IMR-90 (cell line): ENCODE data around the gene TMEM221. TPM values are rescaled to one million over a fixed set of nuclear protein-coding genes. Genes with fewer than 3 reads are reported as not detected.

Source experiments
- ATAC-seq: fragments of 200-7000 bp; cut with Tn5 transposase; 2 replicates; pipeline ENCODE4 v1.9.1; 2020; ENCODE audit warnings: low read depth, mild to moderate bottlenecking, moderate library complexity
- BruUV-seq: library from RNA; stranded (reverse); fragments of 400-500 nt; replicated peaks from 2 replicates; lab custom pipeline; 2021; lab: Mats Ljungman, UMichigan
- CTCF ChIA-PET: fragments of 300-600 bp; formaldehyde crosslinking; extraction: SDS; loops from one replicate; lab custom pipeline; 2021; ENCODE audit warnings: antibody characterized with exemption; lab: Yijun Ruan, JAX
- POLR2A ChIA-PET: fragments of 300-600 bp; sonication (Branson Sonifier 250); formaldehyde crosslinking; loops from one replicate; lab custom pipeline; 2022; ENCODE audit warnings: antibody characterized with exemption; ENCODE audit not compliant: unreplicated experiment; lab: Charles Lee
- DNase-seq: peaks from one replicate; pipeline ENCODE4 v3.0.0; 2013
- H2AFZ ChIP-seq: replicated peaks from 2 replicates; pipeline ENCODE3; 2013; ENCODE audit warnings: low read length, mild to moderate bottlenecking; ENCODE audit not compliant: poor library complexity
- H2AK5ac ChIP-seq: 2 replicates; pipeline ENCODE4 v1.6.1; 2013; ENCODE audit warnings: low read depth, low read length, inconsistent platforms
- H2AK9ac ChIP-seq: replicated peaks from 2 replicates; pipeline ENCODE3; 2013; ENCODE audit warnings: mild to moderate bottlenecking, low read depth, low read length, moderate library complexity; ENCODE audit not compliant: poor library complexity
- H2BK120ac ChIP-seq: 2 replicates; pipeline ENCODE4 v1.6.1; 2013; ENCODE audit warnings: low read depth, low read length, inconsistent platforms
- H2BK15ac ChIP-seq: 3 replicates; pipeline ENCODE4 v1.6.1; 2013; ENCODE audit warnings: low read depth, low read length, inconsistent platforms
- H2BK20ac ChIP-seq: 2 replicates; pipeline ENCODE4 v1.6.1; 2013; ENCODE audit warnings: low read depth, mild to moderate bottlenecking, inconsistent platforms, low read length, moderate library complexity
- H2BK5ac ChIP-seq: 2 replicates; pipeline ENCODE4 v1.6.1; 2013; ENCODE audit warnings: mild to moderate bottlenecking, low read depth, low read length, inconsistent platforms; ENCODE audit not compliant: poor library complexity, severe bottlenecking
- H3K14ac ChIP-seq: replicated peaks from 2 replicates; pipeline ENCODE4 v1.6.1; 2013; ENCODE audit warnings: low read depth, low read length, inconsistent platforms
- H3K18ac ChIP-seq: 2 replicates; pipeline ENCODE4 v1.6.1; 2013; ENCODE audit warnings: low read depth, low read length, control low read depth
- H3K23ac ChIP-seq: 2 replicates; pipeline ENCODE4 v1.6.1; 2013; ENCODE audit warnings: low read depth, low read length, inconsistent platforms
- H3K27ac ChIP-seq: 2 replicates; pipeline ENCODE4 v1.5.1; 2013; ENCODE audit warnings: mild to moderate bottlenecking, control low read depth, low read length; ENCODE audit not compliant: insufficient read depth
- H3K27me3 ChIP-seq: 2 replicates; pipeline ENCODE4 v1.6.1; 2013; ENCODE audit warnings: low read length; ENCODE audit not compliant: control insufficient read depth, insufficient read depth
- H3K36me3 ChIP-seq: 2 replicates; pipeline ENCODE4 v1.6.1; 2013; ENCODE audit warnings: low read length, mixed read lengths; ENCODE audit not compliant: control insufficient read depth, insufficient read depth
- H3K4ac ChIP-seq: 2 replicates; pipeline ENCODE4 v1.6.1; 2013; ENCODE audit warnings: low read depth, low read length, inconsistent platforms
- H3K4me1 ChIP-seq: 2 replicates; pipeline ENCODE4 v1.6.1; 2013; ENCODE audit warnings: low read length, mixed read lengths; ENCODE audit not compliant: control insufficient read depth, insufficient read depth
- H3K4me2 ChIP-seq: 2 replicates; pipeline ENCODE4 v1.6.1; 2013; ENCODE audit warnings: low read depth, mild to moderate bottlenecking, control low read depth, low read length, moderate library complexity
- H3K4me3 ChIP-seq: 2 replicates; pipeline ENCODE4 v1.5.1; 2013; ENCODE audit warnings: low read depth, mild to moderate bottlenecking, control low read depth, low read length, moderate library complexity; ENCODE audit not compliant: insufficient read depth
- H3K56ac ChIP-seq: 2 replicates; pipeline ENCODE4 v1.6.1; 2013; ENCODE audit warnings: low read length, inconsistent platforms; ENCODE audit not compliant: insufficient read depth; ENCODE audit errors: extremely low read depth
- H3K79me1 ChIP-seq, 2 experiments: 2 replicates each; pipeline ENCODE4 v1.6.1; 2013; ENCODE audit warnings: low read length in 2 of 2, inconsistent platforms in 1 of 2, low read depth in 1 of 2
- H3K9ac ChIP-seq: 2 replicates; pipeline ENCODE4 v1.6.1; 2013; ENCODE audit warnings: low read depth, low read length, control low read depth
- H3K9me1 ChIP-seq: 2 replicates; pipeline ENCODE4 v1.6.1; 2013; ENCODE audit warnings: low read length, inconsistent platforms; ENCODE audit not compliant: insufficient read depth
- H3K9me3 ChIP-seq: 2 replicates; pipeline ENCODE4 v1.6.1; 2013; ENCODE audit warnings: low read length; ENCODE audit not compliant: control insufficient read depth, insufficient read depth
- H4K20me1 ChIP-seq: 2 replicates; pipeline ENCODE4 v1.6.1; 2013; ENCODE audit warnings: low read length, inconsistent platforms; ENCODE audit not compliant: insufficient read depth
- H4K5ac ChIP-seq: 2 replicates; pipeline ENCODE4 v1.6.1; 2013; ENCODE audit warnings: mild to moderate bottlenecking, low read depth, low read length, control low read depth
- H4K8ac ChIP-seq, 2 experiments: 2 replicates each; pipeline ENCODE4 v1.6.1; 2013; ENCODE audit warnings: low read depth in 2 of 2, low read length in 2 of 2, control low read depth in 1 of 2, inconsistent platforms in 1 of 2
- H4K91ac ChIP-seq: 2 replicates; pipeline ENCODE4 v1.6.1; 2013; ENCODE audit warnings: low read depth, low read length, inconsistent platforms; ENCODE audit not compliant: insufficient read depth
- BHLHE40 ChIP-seq: fragments of 150-350 bp; IDR thresholded peaks from 2 replicates; pipeline ENCODE4 v1.6.1; 2016; ENCODE audit warnings: mild to moderate bottlenecking, low read depth, low read length
- CEBPB ChIP-seq: IDR thresholded peaks from 2 replicates; pipeline ENCODE4 v1.6.1; 2012; ENCODE audit warnings: low read depth, low read length, improper control_type of control experiment
- CHD1 ChIP-seq: IDR thresholded peaks from 2 replicates; pipeline ENCODE4 v1.6.1; 2012; ENCODE audit warnings: low read depth, low read length, improper control_type of control experiment
- ELK1 ChIP-seq: fragments of 150-350 bp; IDR thresholded peaks from 2 replicates; pipeline ENCODE4 v1.6.1; 2016; ENCODE audit warnings: low read depth, mild to moderate bottlenecking, low read length, moderate library complexity, borderline replicate concordance
- FOS ChIP-seq: fragments of 150-350 bp; IDR thresholded peaks from 2 replicates; pipeline ENCODE4 v1.6.1; 2016; ENCODE audit warnings: low read depth, low read length
- MAZ ChIP-seq: IDR thresholded peaks from 2 replicates; pipeline ENCODE4 v1.6.1; 2012; ENCODE audit warnings: low read depth, mild to moderate bottlenecking, low read length, improper control_type of control experiment, moderate library complexity, borderline replicate concordance
- MXI1 ChIP-seq: IDR thresholded peaks from 2 replicates; pipeline ENCODE4 v1.6.1; 2012; ENCODE audit warnings: low read depth, mild to moderate bottlenecking, low read length, moderate library complexity, borderline replicate concordance
- NFE2L2 ChIP-seq: fragments of 150-350 bp; IDR thresholded peaks from 2 replicates; pipeline ENCODE4 v1.6.1; 2016; ENCODE audit warnings: low read depth, mild to moderate bottlenecking, low read length
- POLR2A ChIP-seq: IDR thresholded peaks from 2 replicates; pipeline ENCODE4 v1.6.1; 2012; ENCODE audit warnings: mild to moderate bottlenecking, low read depth, low read length
- RAD21 ChIP-seq: IDR thresholded peaks from 2 replicates; pipeline ENCODE4 v1.6.1; 2012; ENCODE audit warnings: low read length, improper control_type of control experiment
- RCOR1 ChIP-seq: IDR thresholded peaks from 2 replicates; pipeline ENCODE4 v1.6.1; 2012; ENCODE audit warnings: mild to moderate bottlenecking, low read length, improper control_type of control experiment; ENCODE audit not compliant: insufficient replicate concordance
- RFX5 ChIP-seq: IDR thresholded peaks from 2 replicates; pipeline ENCODE4 v1.8.0; 2012; ENCODE audit warnings: low read depth, mild to moderate bottlenecking, low read length, moderate library complexity
- SMC3 ChIP-seq: fragments of 150-350 bp; IDR thresholded peaks from 2 replicates; pipeline ENCODE4 v1.6.1; 2016; ENCODE audit warnings: low read depth, mild to moderate bottlenecking, antibody characterized with exemption, low read length, moderate library complexity
- WGBS, 2 experiments: methylation state at CpG; one replicate each; pipeline versions ENCODE4 v1.1.5 to v1.1.7; 2013; ENCODE audit warnings: missing lambda C conversion rate in 2 of 2; ENCODE audit not compliant: insufficient read length in 1 of 2; ENCODE audit errors: extremely low coverage in 2 of 2; 5-methylcytosine and 5-hydroxymethylcytosine counted together
- dilution Hi-C: fragments of 300-500 bp; cut with HindIII; formaldehyde crosslinking; loops from one replicate; pipeline ENCODE4 v1.14.3; 2018; ENCODE audit warnings: low sequenced_read_pairs; ENCODE audit not compliant: unreplicated experiment
- in situ Hi-C: fragments of 300-500 bp; cut with MboI; formaldehyde crosslinking; loops from 3 replicates; pipeline ENCODE4 v1.14.3; 2019; ENCODE audit warnings: low sequenced_read_pairs, inconsistent platforms, mixed read lengths
- intact Hi-C: fragments of 100-400 bp; cut with micrococcal nuclease; formaldehyde crosslinking; loops from 2 replicates; pipeline ENCODE4 v1.10.0; 2022
- polyA plus RNA-seq, 3 experiments: library from polyadenylated mRNA; depleted of rRNA; stranded (reverse); fragments of >200 nt; gene quantifications; 2 replicates each; pipeline ENCODE4 v1.2.3, GENCODE V29; 2012; ENCODE audit warnings: low replicate concordance in 1 of 3
- total RNA-seq: library from RNA; depleted of rRNA; stranded (reverse); fragments of >200 nt; gene quantifications from 2 replicates; pipeline ENCODE4 v1.2.3, GENCODE V29; 2012
- TF ChIP-seq, protein P1 (sequence below): fragments of 150-350 bp; IDR thresholded peaks from 2 replicates; pipeline ENCODE4 v1.6.1; 2017; ENCODE audit warnings: mild to moderate bottlenecking, antibody characterized with exemption, low read length, low read depth

The TMEM221 gene
- total and polyA plus RNA-seq, 2 of the 4 experiments (the other 2 are of a cell fraction) = 0.12 TPM; not detected in 1

GRCh38 chr19:17475541-17476115 is 27.2 kb upstream of the TMEM221 start:
- Histone ChIP-seq H3K9ac (no peak overlapping the region; the same call in 1 of the 2 replicates), H3K18ac (peak overlapping the region; percentile 3; the same call in 1 of the 2 replicates), H3K4ac (peak overlapping the region; percentile 78; the same call in 1 of the 2 replicates), H2AFZ (peak overlapping the region; percentile 58), H4K5ac (peak overlapping the region; percentile 21; the same call in 1 of the 2 replicates), H2BK15ac (peak overlapping the region; percentile 53; the same call in 1 of the 3 replicates), H3K14ac (peak overlapping the region; percentile 86), H4K20me1 (peaks cover 9% of the 10 kb centered on the region; the same call in 1 of the 2 replicates), H2BK20ac (no peak overlapping the region), H2AK5ac (peak overlapping the region; percentile 89; the same call in 1 of the 2 replicates), H3K23ac (no peak overlapping the region; the same call in 1 of the 2 replicates), H3K9me3 (no peaks in the 10 kb centered on the region), H2BK120ac (peak overlapping the region; percentile 50; the same call in 1 of the 2 replicates), H4K8ac (peak overlapping the region; percentile 24 to 77; a peak in 1 of 4 replicates), H3K27me3 (no peaks in the 10 kb centered on the region), H3K4me1 (peaks cover 16% of the 10 kb centered on the region), H3K9me1 (0 out of 2 replicates have a peak, but pooled peaks cover 3% of the 10 kb centered on the region), H3K79me1 (peaks cover 19 to 72% of the 10 kb centered on the region in 2 experiments), H3K27ac (peak overlapping the region; percentile 46), H3K4me2 (peak overlapping the region; percentile 6), H2AK9ac (peak overlapping the region; percentile 29), H3K56ac (no peak overlapping the region), H2BK5ac (peak overlapping the region; percentile 44), H4K91ac (peak overlapping the region; percentile 50), H3K4me3 (no peak overlapping the region), H3K36me3 (no peaks in the 10 kb centered on the region)
- intact Hi-C loops (no loop called here), dilution Hi-C loops (no loop called here), in situ Hi-C loops (no loop called here)
- POLR2A ChIA-PET = no interaction called here
- no peak for TF ChIP-seq CEBPB
- TF ChIP-seq FOS = no peak
- TF ChIP-seq NFE2L2 = no peak
- no peak for TF ChIP-seq BHLHE40
- TF ChIP-seq MXI1 = no peak
- TF ChIP-seq CHD1 = no peak
- no peak for TF ChIP-seq RAD21
- no peak for TF ChIP-seq MAZ
- TF ChIP-seq ELK1 = no peak
- no peak for TF ChIP-seq SMC3
- no peak for TF ChIP-seq RFX5
- no peak for TF ChIP-seq RCOR1
- TF ChIP-seq, protein P1, sequence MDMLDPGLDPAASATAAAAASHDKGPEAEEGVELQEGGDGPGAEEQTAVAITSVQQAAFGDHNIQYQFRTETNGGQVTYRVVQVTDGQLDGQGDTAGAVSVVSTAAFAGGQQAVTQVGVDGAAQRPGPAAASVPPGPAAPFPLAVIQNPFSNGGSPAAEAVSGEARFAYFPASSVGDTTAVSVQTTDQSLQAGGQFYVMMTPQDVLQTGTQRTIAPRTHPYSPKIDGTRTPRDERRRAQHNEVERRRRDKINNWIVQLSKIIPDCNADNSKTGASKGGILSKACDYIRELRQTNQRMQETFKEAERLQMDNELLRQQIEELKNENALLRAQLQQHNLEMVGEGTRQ = no peak
- no peak for TF ChIP-seq POLR2A
- no TSS peak for BruUV-seq
- CTCF ChIA-PET = no interaction called here
- peak; percentile 48 for ATAC-seq
- peak; percentile 61 for DNase-seq
- 70% methylated on average over 4 of the region's 10 CpGs; no CpG with 5 or more reads in 1 of the 2 experiments for WGBS, 2 experiments
